WERI-Rb-1 (cell line): ENCODE results near the gene OR52K2.

ENCODE experiments used
- DNase-seq: peaks from one replicate; pipeline ENCODE4 v3.0.0-alpha.2; 2020
- H3K27ac ChIP-seq: fragments of 250-450 bp; sonication (Bioruptor Pico); 2 replicates; pipeline ENCODE4 v1.5.1; 2020; ENCODE audit warnings: mild to moderate bottlenecking, moderate library complexity
- H3K27me3 ChIP-seq: fragments of 250-450 bp; sonication (Bioruptor Pico); 2 replicates; pipeline ENCODE4 v1.5.1; 2021; ENCODE audit warnings: mild to moderate bottlenecking, low read depth, moderate library complexity; ENCODE audit not compliant: insufficient read depth, severe bottlenecking
- H3K36me3 ChIP-seq: fragments of 250-450 bp; sonication (Bioruptor Pico); 2 replicates; pipeline ENCODE4 v1.5.1; 2020; ENCODE audit warnings: mild to moderate bottlenecking, moderate library complexity
- H3K4me3 ChIP-seq: 2 replicates; pipeline ENCODE4 v1.5.1; 2011; ENCODE audit warnings: low read depth, mild to moderate bottlenecking, control low read depth, low read length
- H3K9me3 ChIP-seq: fragments of 250-450 bp; sonication (Bioruptor Pico); 2 replicates; pipeline ENCODE4 v1.5.1; 2021; ENCODE audit warnings: mild to moderate bottlenecking, moderate library complexity; ENCODE audit not compliant: severe bottlenecking
- CTCF ChIP-seq: IDR thresholded peaks from 2 replicates; pipeline ENCODE4 v1.5.1; 2011; ENCODE audit warnings: low read depth, mild to moderate bottlenecking, control low read depth, inconsistent platforms, low read length

OR52K2 gene

GRCh38 chr11:4495487-4495886, 46.4 kb downstream of the OR52K2 start:
- Histone ChIP-seq H3K4me3 (no peak overlapping the region), H3K27ac (no peak overlapping the region), H3K9me3 (peaks cover 2% of the 10 kb centered on the region), H3K27me3 (peaks cover 80% of the 10 kb centered on the region), H3K36me3 (no peaks in the 10 kb centered on the region)
- no peak for DNase-seq
- no peak for TF ChIP-seq CTCF

- peaks cover 77% of the 10 kb centered on the region for H3K27me3 ChIP-seq
- TF ChIP-seq CTCF, result no peak
- H3K36me3 ChIP-seq, result no peaks in the 10 kb centered on the region
- peaks cover 2% of the 10 kb centered on the region for H3K9me3 ChIP-seq
- H3K4me3 ChIP-seq, result no peak overlapping the region
- H3K27ac ChIP-seq, result no peak overlapping the region
- DNase-seq, result no peak
Measured at GRCh38 chr11:4495986-4496385, 46.9 kb downstream of the OR52K2 start.

GRCh38 chr11:4496557-4497248, 47.6 kb downstream of the OR52K2 start:
- no peak for DNase-seq
- Histone ChIP-seq H3K9me3 (no peaks in the 10 kb centered on the region), H3K27me3 (peaks cover 82% of the 10 kb centered on the region), H3K4me3 (no peak overlapping the region), H3K36me3 (no peaks in the 10 kb centered on the region), H3K27ac (no peak overlapping the region)
- TF ChIP-seq CTCF, result no peak
